SK-N-SH treated with all-trans-retinoic acid at 6 μM for 48 hours (cell line): ENCODE measurements around the gene HOPX.
"Not testable (repeated sequence)": the region's sequence is repeated elsewhere in the genome, so short reads cannot be mapped to it uniquely, and the experiment has no call there.

Experiments used
- ATAC-seq: fragments of 200-7000 bp; cut with Tn5 transposase; 3 replicates; pipeline ENCODE4 v1.9.1; 2020; ENCODE audit warnings: mild to moderate bottlenecking, moderate library complexity
- ARNTL ChIP-seq: fragments of 450-650 bp; formaldehyde crosslinking; IDR thresholded peaks from 2 replicates; pipeline ENCODE4 v1.5.0; 2020; ENCODE audit warnings: low read depth, mild to moderate bottlenecking, moderate library complexity, borderline replicate concordance
- BACH2 ChIP-seq: fragments of 250-450 bp; sonication (Bioruptor Pico); IDR thresholded peaks from 2 replicates; pipeline ENCODE4 v1.9.0; 2021; ENCODE audit warnings: mild to moderate bottlenecking, borderline replicate concordance
- CSDC2 ChIP-seq: fragments of 250-450 bp; sonication (Bioruptor Pico); IDR thresholded peaks from 2 replicates; pipeline ENCODE4 v1.5.0; 2020; ENCODE audit warnings: mild to moderate bottlenecking, moderate library complexity
- ESRRG ChIP-seq: fragments of 250-450 bp; sonication (Bioruptor Pico); IDR thresholded peaks from 2 replicates; pipeline ENCODE4 v1.6.1; 2021; ENCODE audit warnings: mild to moderate bottlenecking
- ISL1 ChIP-seq: fragments of 250-450 bp; sonication (Bioruptor Pico); IDR thresholded peaks from 2 replicates; pipeline ENCODE4 v2.1.2; 2022; ENCODE audit warnings: mild to moderate bottlenecking, moderate library complexity
- OSR1 ChIP-seq: fragments of 250-450 bp; sonication (Bioruptor Pico); IDR thresholded peaks from 2 replicates; pipeline ENCODE4 v1.8.0; 2022; ENCODE audit warnings: moderate library complexity, mild to moderate bottlenecking, inconsistent platforms
- PPARA ChIP-seq: fragments of 250-450 bp; sonication (Bioruptor Pico); IDR thresholded peaks from 2 replicates; pipeline ENCODE4 v1.5.0; 2020; ENCODE audit warnings: mild to moderate bottlenecking, borderline replicate concordance
- RARB ChIP-seq: fragments of 250-450 bp; sonication (Bioruptor Pico); IDR thresholded peaks from 2 replicates; pipeline ENCODE4 v1.8.0; 2021; ENCODE audit warnings: mild to moderate bottlenecking, moderate library complexity
- SNAI2 ChIP-seq: fragments of 250-450 bp; sonication (Bioruptor Pico); IDR thresholded peaks from 2 replicates; pipeline ENCODE4 v1.5.0; 2020; ENCODE audit warnings: mild to moderate bottlenecking, moderate library complexity
- TCF4 ChIP-seq: fragments of 250-450 bp; sonication (Bioruptor Pico); IDR thresholded peaks from 2 replicates; pipeline ENCODE4 v1.8.0; 2021; ENCODE audit warnings: mild to moderate bottlenecking, moderate library complexity, borderline replicate concordance
- ZC3H10 ChIP-seq: fragments of 250-450 bp; sonication (Bioruptor Pico); IDR thresholded peaks from 2 replicates; pipeline ENCODE4 v1.5.1; 2021; ENCODE audit warnings: mild to moderate bottlenecking, moderate library complexity
- ZFP3 ChIP-seq: fragments of 250-450 bp; sonication (Bioruptor Pico); IDR thresholded peaks from 2 replicates; pipeline ENCODE4 v1.5.0; 2020; ENCODE audit warnings: mild to moderate bottlenecking, moderate library complexity
- ZFP30 ChIP-seq: fragments of 450-650 bp; formaldehyde crosslinking; IDR thresholded peaks from 2 replicates; pipeline ENCODE4 v1.5.0; 2022; ENCODE audit warnings: mild to moderate bottlenecking, moderate library complexity
- ZNF565 ChIP-seq: fragments of 450-650 bp; formaldehyde crosslinking; conservative IDR thresholded peaks from 2 replicates; pipeline ENCODE4 v1.5.0; 2020; ENCODE audit warnings: low read depth, mild to moderate bottlenecking, moderate library complexity
- ZNF70 ChIP-seq: fragments of 450-650 bp; formaldehyde crosslinking; IDR thresholded peaks from 2 replicates; pipeline ENCODE4 v1.5.0; 2020; ENCODE audit warnings: mild to moderate bottlenecking, moderate library complexity
- TF ChIP-seq, protein P1 (sequence below): fragments of 250-450 bp; sonication (Bioruptor Pico); IDR thresholded peaks from 2 replicates; pipeline ENCODE4 v1.8.0; 2021; ENCODE audit warnings: low read depth, mild to moderate bottlenecking, moderate library complexity, borderline replicate concordance
- TF ChIP-seq, protein P2 (sequence below): fragments of 250-450 bp; sonication (Bioruptor Pico); IDR thresholded peaks from 2 replicates; pipeline ENCODE4 v1.5.0; 2020; ENCODE audit warnings: mild to moderate bottlenecking, moderate library complexity
- TF ChIP-seq, protein P3 (sequence below): fragments of 250-450 bp; sonication (Bioruptor Pico); IDR thresholded peaks from 2 replicates; pipeline ENCODE4 v1.5.1; 2021; ENCODE audit warnings: mild to moderate bottlenecking, moderate library complexity
- TF ChIP-seq, protein P4 (sequence below): fragments of 250-450 bp; sonication (Bioruptor Pico); IDR thresholded peaks from 2 replicates; pipeline ENCODE4 v1.8.0; 2020; ENCODE audit warnings: mild to moderate bottlenecking, moderate library complexity, borderline replicate concordance

HOPX gene

DNA sequence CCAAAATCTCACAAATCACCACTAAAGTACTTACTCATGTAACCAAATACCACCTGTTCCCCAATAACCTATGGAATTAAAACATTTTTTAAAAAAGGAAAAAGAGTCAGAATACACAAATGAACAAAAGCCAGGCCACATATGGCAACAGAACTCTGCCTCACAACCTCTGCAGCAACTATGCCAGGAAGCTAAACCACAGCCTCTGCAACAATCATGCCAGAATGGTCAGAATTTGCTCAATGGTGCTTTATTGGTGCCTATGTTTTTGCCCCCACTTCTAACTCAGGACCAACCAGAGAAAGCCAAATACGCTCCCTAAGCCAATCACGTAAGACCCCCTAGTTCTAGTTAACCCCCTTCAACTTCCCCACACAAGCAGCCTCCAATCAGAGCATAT, 69.6 kb downstream of the HOPX start:
- no peak for TF ChIP-seq ZNF565 (CRISPR knock-in tag)
- no peak for TF ChIP-seq TCF4 (CRISPR knock-in tag)
- TF ChIP-seq ZC3H10 (CRISPR knock-in tag): no peak
- no peak for TF ChIP-seq ZFP3 (CRISPR knock-in tag)
- no peak for ATAC-seq

DNA sequence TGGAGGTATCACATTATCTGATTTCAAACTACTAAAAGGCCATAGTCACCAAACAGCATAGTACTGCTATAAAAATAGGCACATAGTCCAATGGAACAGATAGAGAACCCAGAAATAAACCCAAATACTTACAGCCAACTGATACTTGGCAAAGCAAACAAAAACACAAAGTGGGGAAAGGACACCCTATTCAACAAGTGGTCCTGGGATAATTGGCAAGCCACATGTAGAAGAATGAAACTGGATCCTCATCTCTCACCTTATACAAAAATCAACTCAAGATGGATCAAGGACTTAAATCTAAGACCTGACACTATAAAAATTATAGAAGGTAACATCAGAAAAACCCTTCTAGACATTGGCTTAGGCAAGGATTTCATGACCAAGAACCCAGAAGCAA, 70.9 kb downstream of the HOPX start:
- ATAC-seq: not testable (repeated sequence)

DNA sequence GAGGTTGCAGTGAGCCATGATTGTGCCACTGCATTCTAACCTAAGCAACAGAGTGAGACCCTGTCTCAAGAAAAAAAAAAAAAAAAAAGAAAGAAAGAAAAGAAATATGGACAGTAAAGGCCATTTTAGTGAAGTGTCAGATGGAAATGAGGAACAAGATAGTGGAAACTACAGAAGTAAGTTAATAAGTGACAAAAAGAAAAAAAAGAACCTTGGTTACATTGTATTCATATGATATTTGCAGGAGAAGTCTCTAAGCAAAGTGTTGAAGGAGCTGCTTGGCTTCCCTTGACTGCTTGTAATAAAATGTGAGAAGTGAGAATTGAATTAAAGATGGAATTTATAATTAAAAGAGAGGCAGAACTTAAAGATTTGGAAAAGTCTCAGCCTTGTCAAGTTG, 73.2 kb downstream of the HOPX start:
- TF ChIP-seq CSDC2 (no peak), ESRRG (CRISPR knock-in tag) (no peak), ZNF70 (CRISPR knock-in tag) (no peak), ISL1 (CRISPR knock-in tag) (no peak)
- ATAC-seq: no peak

DNA sequence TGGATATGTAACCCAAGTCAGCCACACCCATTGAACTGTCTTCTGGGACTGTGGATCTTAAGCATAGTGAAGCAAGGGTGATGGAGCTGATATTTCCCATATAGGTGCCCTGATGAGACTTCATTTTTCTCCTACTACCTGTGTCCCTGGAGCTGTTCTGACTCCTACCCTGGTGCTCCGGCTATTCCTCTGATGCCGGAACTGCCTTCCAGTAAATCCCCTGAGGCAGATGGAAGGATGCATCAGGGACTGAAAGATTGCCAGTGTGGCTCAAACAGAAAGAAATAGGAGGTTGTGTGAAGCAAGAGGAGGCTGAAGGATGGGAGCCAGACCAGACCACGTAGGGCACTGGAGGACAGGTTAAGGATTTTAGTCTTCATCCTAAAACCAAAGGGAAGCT, 74.7 kb downstream of the HOPX start:
- TF ChIP-seq, protein P1, sequence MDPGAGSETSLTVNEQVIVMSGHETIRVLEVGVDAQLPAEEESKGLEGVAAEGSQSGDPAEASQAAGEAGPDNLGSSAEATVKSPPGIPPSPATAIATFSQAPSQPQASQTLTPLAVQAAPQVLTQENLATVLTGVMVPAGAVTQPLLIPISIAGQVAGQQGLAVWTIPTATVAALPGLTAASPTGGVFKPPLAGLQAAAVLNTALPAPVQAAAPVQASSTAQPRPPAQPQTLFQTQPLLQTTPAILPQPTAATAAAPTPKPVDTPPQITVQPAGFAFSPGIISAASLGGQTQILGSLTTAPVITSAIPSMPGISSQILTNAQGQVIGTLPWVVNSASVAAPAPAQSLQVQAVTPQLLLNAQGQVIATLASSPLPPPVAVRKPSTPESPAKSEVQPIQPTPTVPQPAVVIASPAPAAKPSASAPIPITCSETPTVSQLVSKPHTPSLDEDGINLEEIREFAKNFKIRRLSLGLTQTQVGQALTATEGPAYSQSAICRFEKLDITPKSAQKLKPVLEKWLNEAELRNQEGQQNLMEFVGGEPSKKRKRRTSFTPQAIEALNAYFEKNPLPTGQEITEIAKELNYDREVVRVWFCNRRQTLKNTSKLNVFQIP (CRISPR knock-in tag): no peak
- TF ChIP-seq BACH2 (CRISPR knock-in tag): no peak
- no peak for TF ChIP-seq ZC3H10 (CRISPR knock-in tag)
- TF ChIP-seq PPARA (CRISPR knock-in tag): no peak
- TF ChIP-seq, protein P2, sequence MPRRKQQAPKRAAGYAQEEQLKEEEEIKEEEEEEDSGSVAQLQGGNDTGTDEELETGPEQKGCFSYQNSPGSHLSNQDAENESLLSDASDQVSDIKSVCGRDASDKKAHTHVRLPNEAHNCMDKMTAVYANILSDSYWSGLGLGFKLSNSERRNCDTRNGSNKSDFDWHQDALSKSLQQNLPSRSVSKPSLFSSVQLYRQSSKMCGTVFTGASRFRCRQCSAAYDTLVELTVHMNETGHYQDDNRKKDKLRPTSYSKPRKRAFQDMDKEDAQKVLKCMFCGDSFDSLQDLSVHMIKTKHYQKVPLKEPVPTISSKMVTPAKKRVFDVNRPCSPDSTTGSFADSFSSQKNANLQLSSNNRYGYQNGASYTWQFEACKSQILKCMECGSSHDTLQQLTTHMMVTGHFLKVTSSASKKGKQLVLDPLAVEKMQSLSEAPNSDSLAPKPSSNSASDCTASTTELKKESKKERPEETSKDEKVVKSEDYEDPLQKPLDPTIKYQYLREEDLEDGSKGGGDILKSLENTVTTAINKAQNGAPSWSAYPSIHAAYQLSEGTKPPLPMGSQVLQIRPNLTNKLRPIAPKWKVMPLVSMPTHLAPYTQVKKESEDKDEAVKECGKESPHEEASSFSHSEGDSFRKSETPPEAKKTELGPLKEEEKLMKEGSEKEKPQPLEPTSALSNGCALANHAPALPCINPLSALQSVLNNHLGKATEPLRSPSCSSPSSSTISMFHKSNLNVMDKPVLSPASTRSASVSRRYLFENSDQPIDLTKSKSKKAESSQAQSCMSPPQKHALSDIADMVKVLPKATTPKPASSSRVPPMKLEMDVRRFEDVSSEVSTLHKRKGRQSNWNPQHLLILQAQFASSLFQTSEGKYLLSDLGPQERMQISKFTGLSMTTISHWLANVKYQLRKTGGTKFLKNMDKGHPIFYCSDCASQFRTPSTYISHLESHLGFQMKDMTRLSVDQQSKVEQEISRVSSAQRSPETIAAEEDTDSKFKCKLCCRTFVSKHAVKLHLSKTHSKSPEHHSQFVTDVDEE (CRISPR knock-in tag): no peak
- TF ChIP-seq, protein P3, sequence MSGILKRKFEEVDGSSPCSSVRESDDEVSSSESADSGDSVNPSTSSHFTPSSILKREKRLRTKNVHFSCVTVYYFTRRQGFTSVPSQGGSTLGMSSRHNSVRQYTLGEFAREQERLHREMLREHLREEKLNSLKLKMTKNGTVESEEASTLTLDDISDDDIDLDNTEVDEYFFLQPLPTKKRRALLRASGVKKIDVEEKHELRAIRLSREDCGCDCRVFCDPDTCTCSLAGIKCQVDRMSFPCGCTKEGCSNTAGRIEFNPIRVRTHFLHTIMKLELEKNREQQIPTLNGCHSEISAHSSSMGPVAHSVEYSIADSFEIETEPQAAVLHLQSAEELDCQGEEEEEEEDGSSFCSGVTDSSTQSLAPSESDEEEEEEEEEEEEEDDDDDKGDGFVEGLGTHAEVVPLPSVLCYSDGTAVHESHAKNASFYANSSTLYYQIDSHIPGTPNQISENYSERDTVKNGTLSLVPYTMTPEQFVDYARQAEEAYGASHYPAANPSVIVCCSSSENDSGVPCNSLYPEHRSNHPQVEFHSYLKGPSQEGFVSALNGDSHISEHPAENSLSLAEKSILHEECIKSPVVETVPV (CRISPR knock-in tag): no peak
- no peak for TF ChIP-seq ZFP3 (CRISPR knock-in tag)
- no peak for ATAC-seq

DNA sequence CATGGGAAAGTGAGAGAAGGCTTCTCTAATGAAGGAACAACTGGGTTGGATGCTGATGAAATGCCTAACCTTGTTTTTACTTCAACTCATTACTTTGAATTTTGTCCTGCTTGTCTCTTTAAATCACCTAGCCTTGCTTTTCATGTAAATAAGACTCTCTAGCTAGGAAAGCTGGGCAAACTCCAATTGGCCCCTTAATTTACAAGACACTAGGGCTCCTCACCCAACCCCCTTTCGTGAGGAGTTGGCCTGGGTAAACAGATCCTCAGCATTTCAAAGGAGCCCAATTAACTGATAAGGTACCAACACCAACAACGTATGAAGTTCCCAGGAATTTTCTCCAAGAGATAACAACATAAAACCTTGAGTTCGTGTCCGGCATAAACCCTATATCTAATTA, 75.6 kb downstream of the HOPX start:
- ATAC-seq: not testable (repeated sequence)

DNA sequence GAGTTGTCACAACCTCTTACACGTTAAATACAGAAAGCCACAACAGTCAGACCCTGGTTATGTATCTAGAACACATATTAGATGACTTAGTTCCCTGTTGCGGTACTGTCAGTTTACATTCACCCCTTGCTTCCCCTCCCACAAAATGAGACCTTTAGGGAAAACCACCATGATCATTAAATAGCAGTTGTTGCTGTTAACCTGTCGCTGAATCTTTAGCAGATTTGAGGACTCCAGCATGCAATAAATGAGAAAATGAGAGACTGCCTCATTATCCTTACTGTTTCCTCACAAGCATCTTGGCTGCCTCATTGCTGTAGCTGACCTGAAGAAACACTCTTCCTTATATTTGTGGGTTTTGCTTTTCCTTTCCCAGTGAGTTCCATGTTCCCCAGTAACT, 77.8 kb downstream of the HOPX start:
- no peak for ATAC-seq
- TF ChIP-seq, protein P2 (CRISPR knock-in tag): no peak
- TF ChIP-seq ISL1 (CRISPR knock-in tag) (no peak), CSDC2 (no peak), ESRRG (CRISPR knock-in tag) (no peak), ZC3H10 (CRISPR knock-in tag) (no peak), SNAI2 (CRISPR knock-in tag) (no peak), ARNTL (CRISPR knock-in tag) (no peak), BACH2 (CRISPR knock-in tag) (no peak), OSR1 (no peak), TCF4 (CRISPR knock-in tag) (no peak), RARB (CRISPR knock-in tag) (no peak), ZFP30 (CRISPR knock-in tag) (no peak), PPARA (CRISPR knock-in tag) (no peak), ZNF565 (CRISPR knock-in tag) (no peak)
- TF ChIP-seq, protein P4, sequence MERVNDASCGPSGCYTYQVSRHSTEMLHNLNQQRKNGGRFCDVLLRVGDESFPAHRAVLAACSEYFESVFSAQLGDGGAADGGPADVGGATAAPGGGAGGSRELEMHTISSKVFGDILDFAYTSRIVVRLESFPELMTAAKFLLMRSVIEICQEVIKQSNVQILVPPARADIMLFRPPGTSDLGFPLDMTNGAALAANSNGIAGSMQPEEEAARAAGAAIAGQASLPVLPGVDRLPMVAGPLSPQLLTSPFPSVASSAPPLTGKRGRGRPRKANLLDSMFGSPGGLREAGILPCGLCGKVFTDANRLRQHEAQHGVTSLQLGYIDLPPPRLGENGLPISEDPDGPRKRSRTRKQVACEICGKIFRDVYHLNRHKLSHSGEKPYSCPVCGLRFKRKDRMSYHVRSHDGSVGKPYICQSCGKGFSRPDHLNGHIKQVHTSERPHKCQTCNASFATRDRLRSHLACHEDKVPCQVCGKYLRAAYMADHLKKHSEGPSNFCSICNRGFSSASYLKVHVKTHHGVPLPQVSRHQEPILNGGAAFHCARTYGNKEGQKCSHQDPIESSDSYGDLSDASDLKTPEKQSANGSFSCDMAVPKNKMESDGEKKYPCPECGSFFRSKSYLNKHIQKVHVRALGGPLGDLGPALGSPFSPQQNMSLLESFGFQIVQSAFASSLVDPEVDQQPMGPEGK (CRISPR knock-in tag): no peak
